Stimulated activated CD8-positive, alpha-beta memory T cell treated with anti-CD3 and anti-CD28 coated beads, Interleukin-4, amount 100 ng/mL, for 1 hour (primary cell): ENCODE measurements around the gene SHROOM3.

Experiments used
- DNase-seq, 2 donors: peaks; one replicate each; pipeline ENCODE4 v3.0.0-alpha.2; 2020; ENCODE audit warnings: low read depth in 2 of 2, low spot score in 1 of 2

Gene SHROOM3

DNA sequence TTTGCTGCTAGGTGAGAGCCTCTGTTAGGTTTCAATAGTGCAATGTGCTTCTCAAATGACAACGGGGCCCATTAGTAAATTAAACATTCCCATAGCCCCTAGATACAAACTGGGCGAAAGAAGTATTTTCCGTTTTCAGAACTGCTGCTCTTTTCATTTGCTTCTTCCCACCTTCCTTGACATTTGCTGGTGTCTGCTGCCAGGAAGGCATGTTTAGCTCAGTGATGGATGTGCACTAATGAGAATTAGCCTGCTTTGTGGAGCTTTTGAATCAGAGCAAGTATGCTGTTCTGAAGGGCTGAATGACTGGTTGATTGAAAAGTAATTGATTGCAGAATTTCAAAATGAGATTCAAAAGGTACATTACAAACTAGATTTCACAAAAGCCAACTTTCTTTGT, 57.0 kb downstream of the SHROOM3 start:
- no peak for DNase-seq

DNA sequence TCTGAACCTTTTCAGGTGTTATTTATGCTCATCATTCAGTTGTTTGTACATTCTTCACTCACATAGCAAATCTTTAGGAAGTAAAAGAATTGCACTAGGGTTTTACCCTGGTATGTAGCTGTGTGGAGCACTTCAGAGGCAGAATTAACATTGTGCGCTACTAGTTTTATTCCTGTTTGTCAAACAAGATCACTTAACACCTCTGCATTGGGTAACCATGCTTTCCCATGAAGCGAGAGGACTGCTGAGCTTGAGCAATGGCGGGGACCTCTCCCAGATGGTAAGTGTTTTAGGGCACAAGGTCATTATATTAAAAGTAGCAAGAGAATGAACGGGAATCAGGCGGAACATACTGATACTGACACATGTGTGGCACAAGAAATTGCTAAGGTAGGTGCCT, 59.2 kb downstream of the SHROOM3 start:
- DNase-seq = no peak

DNA sequence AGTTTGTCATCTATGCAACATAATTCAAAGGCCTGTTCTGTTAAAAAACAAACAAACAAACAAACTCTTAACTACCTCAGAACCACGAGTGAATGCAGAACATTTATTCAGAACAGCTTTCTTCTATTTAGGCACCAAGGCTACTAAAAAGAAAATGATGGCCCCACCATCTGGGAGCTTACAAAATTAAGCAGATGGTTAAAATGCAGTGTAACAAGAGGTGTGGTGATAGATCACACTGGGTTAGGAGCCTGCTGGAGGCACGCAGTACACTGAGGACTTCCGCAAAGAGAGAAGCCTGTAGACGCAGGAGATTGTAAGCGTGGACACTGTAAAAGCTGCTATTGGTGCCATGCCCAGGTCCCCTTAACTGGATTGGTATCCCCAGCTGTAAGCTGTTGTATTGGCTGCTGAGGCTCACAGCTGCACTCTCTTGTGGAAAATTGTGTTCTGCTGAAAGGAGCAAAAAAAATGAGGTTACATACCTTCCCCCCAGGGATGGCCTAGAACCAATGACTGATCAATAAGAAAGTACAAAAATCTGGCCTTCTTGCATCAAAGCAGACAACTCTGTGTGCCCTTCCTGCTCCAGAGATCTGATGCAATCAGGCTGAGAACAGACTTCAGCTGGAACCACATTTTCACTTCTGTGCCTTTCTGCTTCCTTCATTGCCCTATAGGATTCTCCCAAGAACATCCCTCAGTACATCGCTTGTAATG, 60.0 kb downstream of the SHROOM3 start:
- no peak for DNase-seq

DNA sequence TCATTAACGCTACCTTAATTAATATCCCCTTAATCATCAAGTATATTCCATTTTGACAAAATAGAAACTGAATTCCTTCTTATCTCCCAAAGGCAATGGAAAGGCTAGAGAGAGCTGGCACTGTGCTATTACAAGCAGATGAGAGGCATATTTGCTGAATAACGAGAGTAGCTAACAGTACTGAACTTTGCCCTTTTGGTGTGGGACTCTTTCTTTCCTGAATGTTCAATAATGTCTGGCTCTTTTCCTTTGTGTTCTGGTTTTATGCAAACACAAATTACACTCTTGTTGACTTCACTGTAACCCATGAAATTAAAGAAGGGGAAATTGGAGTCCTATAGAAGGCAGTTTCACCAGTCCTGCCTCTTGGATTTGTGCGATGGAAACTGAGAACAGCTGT, 63.5 kb downstream of the SHROOM3 start:
- no peak for DNase-seq

DNA sequence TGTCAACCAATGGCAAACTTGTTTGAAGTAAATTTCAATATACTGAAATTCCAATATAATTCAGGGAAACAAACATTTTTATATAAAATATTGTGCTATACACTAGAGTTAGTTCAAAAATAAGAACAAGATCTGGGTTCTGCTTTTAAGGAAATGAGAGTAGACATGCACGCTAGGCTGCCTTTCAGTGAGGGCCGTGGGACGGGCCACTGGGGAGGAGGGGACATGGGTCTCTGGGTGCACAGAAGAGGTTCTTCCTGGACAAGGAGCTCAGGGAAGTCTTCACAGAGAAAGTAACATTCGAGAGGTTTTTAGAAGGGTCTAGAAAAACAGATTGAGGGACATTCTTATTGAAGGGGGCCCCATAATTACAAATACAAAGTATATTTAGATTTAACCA, 64.4 kb downstream of the SHROOM3 start:
- no peak for DNase-seq

DNA sequence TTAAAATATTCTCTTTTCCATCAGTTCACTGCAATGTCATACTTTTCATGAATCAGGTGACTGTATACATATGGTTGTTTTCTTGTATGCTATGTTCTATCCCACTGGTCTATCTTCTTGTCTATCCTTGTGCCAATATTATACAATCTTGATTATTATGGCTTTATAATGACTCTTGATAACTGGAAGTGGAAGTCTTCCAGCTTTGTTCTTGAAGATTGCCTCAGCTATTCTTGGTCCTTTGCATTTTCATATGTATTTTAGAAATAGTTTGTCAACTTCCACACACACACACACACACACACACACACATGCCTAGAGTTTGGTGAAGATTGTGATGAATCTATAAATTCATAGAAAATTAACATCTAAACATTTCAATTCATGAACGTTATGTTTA, 67.9 kb downstream of the SHROOM3 start:
- no peak for DNase-seq

DNA sequence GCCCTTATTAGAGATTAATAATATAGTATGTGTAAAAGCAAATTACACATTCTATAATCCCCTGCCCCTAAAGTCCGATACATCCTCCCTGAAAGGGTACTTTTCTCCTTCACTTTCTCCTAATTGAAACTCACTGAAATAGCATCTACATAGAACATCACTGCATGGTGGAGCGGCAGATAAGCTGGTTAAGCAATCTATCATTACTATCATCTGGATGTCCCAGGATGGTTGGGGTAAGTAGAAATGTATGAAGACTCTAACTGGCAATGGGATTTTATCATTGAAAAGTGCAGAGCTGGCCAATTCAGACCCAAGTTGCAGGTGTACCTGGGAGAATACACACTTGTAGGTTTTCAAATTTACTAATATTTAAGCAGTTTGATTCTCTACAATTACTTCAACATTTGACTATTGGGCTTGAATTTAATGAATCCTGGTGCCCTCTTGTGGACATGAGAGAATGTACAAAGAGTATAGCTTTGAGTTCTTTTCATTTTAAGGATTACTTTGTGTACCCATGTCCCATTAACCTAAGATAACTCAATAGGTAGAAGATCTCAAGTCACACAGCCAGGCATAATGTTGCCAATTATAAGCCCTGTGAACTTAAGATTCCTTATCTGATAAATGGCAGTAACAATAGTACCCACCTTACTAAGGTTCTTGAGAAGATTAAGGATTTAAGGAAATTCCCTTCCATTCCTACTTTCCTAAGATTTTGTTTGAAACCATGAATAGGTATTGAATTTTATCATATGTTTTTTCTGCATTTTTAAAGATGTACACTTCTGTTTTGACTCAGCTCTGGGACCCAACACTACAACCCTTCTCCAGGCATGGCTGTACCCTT, 69.8 kb downstream of the SHROOM3 start:
- DNase-seq = no peak

DNA sequence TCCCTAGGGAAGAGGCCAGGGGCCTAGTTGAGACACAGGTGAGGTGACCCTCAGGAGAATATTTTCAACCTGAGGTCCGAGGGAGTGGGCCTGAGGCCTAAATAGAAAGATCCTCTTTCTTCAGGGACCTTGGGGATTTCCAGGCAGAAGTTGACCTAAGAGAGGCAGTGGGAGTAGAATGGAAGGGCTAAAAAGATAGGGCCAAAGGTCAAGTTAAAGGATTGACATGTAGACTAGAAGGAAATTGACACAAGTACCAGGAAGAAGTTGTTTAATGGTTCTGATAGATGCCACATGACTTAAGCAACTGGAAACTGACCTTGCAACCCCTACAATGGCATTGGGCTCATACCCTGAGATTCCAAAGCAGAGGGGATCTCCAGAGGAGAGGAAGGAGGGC, 76.9 kb downstream of the SHROOM3 start:
- no peak for DNase-seq

DNA sequence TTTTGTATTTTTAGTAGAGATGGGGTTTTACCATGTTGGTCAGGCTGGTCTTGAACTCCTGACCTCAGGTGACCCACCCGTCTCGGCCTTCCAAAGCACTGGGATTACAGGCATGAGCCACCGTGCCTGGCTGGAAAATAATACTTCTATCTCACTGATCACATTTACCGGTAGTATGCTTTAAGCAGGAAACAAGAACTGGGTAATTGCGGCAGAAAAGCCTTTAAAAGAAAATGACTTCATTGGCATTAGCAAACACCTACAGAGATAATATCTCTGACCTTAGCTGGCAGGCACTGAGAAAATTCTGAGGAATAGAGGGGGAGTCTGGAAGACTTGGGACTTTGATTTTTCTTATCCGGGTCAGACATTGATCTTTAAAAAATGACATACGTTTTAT, 78.5 kb downstream of the SHROOM3 start:
- DNase-seq = no peak

DNA sequence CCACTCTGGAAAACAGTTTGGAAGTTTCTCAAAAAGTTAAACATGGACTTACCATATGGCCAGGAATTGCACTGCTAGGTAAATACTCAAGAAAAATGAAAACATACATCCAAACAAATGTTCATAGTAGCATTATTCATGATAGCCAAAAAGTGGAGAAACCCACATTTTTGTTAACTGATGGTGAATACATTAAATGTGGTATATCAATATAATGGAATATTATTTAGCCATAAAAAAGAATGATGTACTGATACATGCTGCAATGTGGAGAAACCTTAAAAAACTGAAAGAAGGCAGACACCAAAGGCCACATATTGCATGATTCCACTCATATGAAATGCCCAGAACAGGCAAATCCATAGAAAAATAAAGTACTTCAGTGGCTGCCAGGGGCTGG, 79.1 kb downstream of the SHROOM3 start:
- DNase-seq = no peak

DNA sequence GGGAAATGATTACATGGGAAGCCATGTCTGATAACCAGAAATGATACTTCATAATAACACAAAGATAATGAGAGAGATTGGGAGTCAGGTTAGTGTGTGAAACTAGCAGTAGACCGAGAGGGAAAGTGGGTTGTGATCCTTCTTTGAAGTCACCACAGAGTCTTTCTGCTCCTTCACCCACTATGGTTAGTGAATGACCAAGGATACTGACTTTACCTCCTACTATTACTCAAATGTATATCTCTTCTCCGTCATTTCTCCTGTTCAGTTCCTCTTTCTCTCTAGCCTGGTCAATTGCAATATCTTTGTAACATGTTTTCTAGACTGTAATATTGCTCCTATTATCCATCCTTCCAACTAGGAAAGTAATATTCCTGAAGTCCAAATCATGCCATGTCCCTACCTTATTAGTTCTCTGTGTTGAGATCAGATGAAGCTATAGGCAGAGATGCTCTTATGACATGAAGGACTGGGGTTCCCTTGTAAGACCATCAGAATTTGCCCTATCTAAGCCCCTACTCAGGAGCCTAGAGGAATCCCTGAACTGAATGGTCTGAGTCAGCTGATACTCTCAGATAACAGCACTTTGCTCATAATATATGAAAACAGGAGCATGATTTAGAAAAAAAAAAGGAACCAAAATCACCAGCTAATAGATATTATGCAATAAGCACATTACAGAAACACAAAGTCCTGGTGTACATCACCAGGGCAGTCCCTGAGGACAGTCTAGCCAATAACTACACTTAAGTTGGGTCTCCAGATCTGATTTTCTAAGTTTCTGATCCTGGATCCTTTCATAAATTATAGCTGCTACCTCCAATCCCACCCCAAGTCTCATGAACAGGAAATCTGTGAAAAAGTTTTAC, 81.2 kb downstream of the SHROOM3 start:
- DNase-seq = no peak

DNA sequence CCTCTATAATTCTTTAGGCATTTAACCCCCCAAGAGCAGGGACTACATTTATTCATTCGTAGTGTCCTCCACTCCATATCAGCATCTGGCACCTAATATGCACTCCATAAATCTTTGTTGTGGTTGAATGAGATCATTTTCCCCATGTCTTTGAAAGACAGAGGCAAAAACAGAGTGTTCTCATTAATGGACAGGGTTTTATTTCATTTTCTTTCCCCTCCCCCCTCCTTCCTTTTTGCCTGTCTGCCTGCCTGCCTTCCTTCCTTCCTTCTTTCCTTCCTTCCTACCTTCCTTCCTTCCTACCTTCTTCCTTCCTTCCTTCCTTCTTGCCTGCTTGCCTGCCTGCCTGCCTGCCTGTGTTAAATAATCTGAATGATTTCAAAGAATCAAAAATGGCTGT, 83.2 kb downstream of the SHROOM3 start:
- DNase-seq = no peak

DNA sequence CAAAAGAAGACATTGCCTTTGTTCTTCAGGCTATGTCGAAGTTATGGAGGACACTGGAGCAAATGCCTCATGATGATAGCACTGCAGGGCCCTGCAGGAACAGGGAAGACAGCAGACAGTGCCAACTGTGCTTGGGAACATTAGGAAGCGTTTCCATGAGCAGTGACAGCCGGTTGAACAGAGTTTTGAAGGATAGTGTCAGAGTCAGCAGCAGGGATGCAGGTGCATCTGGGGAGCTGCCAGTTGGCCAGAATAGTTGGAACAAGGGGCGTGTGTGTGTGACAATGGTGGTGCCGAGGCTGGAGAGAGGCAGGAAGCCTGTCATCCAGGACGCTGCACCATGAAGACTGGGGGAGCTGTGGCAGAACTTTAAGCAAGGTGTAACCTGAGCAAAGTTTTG, 88.6 kb downstream of the SHROOM3 start:
- DNase-seq = no peak

DNA sequence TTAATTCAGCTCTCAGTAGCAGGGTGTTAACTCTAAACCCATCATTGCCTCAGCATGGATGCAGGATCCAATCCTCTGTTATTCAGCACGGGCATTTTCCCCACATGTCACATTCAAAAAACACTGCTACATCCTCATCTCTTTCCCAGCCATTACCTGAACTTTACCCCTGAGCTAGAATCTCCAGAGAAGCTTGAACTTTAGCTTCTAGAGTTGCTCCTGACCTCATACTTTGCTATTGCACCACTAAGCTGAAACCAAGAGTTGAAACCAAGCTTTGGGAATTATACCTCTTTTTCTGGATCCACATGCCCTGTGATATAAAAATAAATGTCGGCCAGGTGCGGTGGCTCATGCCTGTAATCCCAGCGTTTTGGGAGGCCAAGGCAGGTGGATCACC, 90.7 kb downstream of the SHROOM3 start:
- no peak for DNase-seq

DNA sequence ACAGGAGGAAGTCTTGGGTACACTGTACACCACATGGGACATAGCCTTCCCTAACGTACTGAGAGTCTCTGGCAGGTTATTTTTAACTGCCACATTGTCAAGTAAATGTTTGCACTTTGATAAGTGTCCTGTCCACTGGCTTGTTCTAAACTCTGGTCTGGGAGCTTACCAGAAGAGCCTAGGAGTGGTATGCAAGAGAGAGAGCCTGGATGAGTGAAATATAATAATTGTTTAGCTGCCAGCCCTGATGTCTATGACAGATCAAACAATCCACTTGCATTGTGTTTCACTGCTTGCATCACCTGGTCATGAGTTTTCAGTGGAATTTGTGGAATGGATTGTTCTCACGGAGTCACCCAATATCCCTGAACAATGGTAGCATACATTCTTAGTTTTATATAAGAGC, 91.6 kb downstream of the SHROOM3 start:
- no peak for DNase-seq

DNA sequence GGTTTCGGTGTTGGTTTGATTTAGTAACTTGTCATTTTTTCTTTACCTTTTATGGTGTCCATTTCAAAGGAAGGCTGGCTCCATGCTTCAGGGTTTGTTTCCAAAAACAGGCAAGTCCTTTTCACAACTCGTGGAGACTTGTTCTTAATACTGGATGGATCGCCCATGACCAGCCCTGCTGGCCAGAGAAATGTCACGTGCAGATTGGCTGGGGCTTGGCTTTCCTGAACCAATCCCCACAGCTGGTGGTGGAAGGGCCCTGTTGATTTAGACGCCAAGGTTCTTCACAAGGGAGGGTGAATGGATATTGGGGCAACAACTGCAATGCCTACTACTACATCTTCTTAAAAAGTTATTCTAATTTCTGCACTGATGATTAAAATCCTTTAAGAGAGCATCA, 92.6 kb downstream of the SHROOM3 start:
- no peak for DNase-seq

DNA sequence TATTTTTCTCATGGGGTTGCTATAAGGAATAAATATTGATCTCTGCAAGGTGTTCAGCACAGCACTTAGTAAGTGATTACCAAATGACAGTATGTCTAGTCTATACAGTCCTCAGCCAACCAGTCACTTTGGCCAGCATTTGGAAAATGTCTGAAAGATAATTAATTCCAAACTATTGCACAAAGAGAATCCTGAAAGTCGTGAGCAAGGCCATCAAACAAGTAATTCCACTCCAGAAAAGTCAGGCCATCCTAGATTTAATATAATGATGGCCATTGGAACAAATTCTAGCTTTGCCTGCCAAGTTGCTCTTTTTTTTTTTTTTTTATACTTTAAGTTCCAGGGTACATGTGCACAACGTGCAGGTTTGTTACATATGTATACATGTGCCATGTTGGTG, 96.6 kb downstream of the SHROOM3 start:
- no peak for DNase-seq

DNA sequence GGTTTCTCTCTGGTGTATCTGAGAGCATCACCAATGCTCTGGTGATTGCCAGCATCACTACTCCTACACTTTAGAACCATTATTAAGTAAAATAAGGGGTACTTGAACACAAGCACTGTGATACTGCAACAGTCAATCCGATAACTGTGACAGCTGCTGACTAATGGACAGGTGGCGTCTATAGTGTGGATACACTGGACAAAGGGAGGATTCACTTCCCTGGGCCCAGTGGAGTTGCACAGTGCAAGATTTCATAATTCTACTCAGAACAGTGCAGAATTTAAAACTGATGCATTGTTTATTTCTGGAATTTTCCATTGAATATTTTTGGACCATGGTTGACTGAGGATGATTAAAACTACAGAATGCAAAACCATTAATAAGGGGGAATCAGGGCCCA, 97.8 kb downstream of the SHROOM3 start:
- no peak for DNase-seq

DNA sequence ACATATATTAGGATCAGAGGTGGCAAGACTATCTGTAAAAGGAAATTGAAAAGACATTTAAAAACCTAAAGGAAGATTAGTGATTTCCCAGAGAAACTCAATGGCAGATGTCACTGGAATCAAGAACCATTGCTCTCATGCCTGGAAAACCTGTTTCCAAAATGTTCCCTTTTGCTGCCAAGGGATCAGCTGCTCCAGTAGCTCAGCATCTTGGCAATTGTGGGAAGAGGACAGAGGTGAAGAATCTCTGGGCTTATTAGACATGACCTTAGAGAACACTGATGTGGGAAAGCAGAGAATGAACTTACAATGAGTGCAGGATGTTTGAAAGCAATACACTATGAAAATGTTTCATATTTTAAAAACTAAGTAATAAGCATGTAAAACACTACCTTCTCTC, 98.3 kb downstream of the SHROOM3 start:
- DNase-seq = no peak

DNA sequence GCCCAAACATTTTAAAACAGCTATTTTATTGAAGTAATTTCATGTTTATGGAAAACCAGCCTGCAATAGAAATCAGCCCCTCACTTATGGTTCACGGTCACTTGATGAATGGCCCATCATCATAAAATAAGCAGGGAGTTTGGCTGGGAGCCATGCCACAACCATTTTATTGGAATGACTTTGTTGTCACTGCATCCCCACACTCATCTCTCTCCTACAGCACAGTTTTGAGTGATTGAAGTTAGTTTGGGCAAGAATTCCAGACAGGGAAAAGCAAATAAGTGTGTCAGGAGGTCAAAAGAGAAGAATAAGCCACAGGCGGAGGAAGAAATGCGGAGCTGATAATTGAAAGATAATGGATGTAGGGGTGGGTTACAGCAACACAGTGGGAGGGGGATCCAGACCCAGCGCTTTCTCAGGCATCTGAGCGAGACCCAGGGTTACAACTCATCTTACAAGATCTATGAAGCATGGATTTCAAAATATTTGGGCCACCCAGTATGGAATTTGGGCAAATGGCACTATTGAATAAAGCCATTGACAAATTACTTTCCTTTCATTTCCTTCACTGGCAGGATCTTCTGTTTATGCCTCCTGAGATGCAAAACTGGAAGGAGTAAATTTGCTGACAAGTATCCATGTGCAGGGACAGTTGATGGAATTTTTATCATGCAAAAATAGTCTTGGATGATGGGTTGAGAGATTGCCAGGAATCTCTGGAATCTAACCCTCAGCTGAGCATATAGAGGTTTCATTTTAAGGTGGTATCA, 100.8 kb downstream of the SHROOM3 start:
- DNase-seq = no peak

DNA sequence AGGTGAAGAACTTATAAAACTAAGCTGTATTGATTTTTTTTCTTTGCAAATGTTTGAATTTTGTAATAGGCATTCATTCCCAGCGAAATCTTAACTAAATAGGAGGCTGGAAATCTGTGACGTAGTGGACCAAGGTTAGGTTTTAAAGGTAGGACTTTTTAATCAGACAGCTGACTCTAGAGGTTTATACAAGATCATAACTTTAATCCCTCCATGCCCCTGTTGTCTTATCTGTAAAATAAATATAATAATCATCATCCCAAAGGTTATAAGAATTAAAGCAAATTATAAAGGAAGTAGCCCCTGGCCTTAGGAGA, 101.3 kb downstream of the SHROOM3 start:
- no peak for DNase-seq
